ENCODE results near the gene CD28. TPM values are rescaled to one million over a fixed set of nuclear protein-coding genes. Genes with fewer than 3 reads are reported as not detected.
A peak's percentile ranks its signal among the peaks of the same experiment; 100 is the strongest.

Gene CD28
- total RNA-seq, 1 donor from 2014 or later: 4.0 TPM

- intact Hi-C loops (cut with DNase I): no loop called here
- no peaks in the 10 kb centered on the region for H3K27me3 ChIP-seq
- H3K4me3 ChIP-seq: no peak overlapping the region
- no peaks in the 10 kb centered on the region for H3K36me3 ChIP-seq
- no peaks in the 10 kb centered on the region for H3K9me3 ChIP-seq
- H3K4me1 ChIP-seq: peaks cover 0 to 2% of the 10 kb centered on the region in 2 donors
- no peak for DNase-seq (ENCODE audit: low spot score in 2 of 2)
- TF ChIP-seq CTCF (IDR thresholded peaks at IDR 0.05): no peak
- no peak overlapping the region for H3K27ac ChIP-seq
Measured at GRCh38 chr2:203748331-203749126, 42.1 kb downstream of the CD28 start.

- H3K4me3 ChIP-seq: no peak overlapping the region
- TF ChIP-seq CTCF (IDR thresholded peaks at IDR 0.05): no peak
- no peak for DNase-seq (ENCODE audit: low spot score in 2 of 2)
- no peaks in the 10 kb centered on the region for H3K4me1 ChIP-seq
- no peak overlapping the region for H3K27ac ChIP-seq
- H3K27me3 ChIP-seq: no peaks in the 10 kb centered on the region
- intact Hi-C loops (cut with DNase I): no loop called here
- H3K9me3 ChIP-seq: peaks cover 0 to 3% of the 10 kb centered on the region in 2 donors
- no peaks in the 10 kb centered on the region for H3K36me3 ChIP-seq
Measured at GRCh38 chr2:203750346-203751068, 44.1 kb downstream of the CD28 start.

GRCh38 chr2:203751685-203752271 is 45.3 kb downstream of the CD28 start:
- H3K4me1 ChIP-seq: no peaks in the 10 kb centered on the region
- H3K4me3 ChIP-seq: no peak overlapping the region
- no peak overlapping the region for H3K27ac ChIP-seq
- no peaks in the 10 kb centered on the region for H3K27me3 ChIP-seq
- intact Hi-C loops (cut with DNase I): no loop called here
- DNase-seq (ENCODE audit: low spot score in 2 of 2): no peak
- H3K36me3 ChIP-seq: no peaks in the 10 kb centered on the region
- H3K9me3 ChIP-seq: peaks cover 8 to 14% of the 10 kb centered on the region in 2 donors
- TF ChIP-seq CTCF (IDR thresholded peaks at IDR 0.05): no peak

GRCh38 chr2:203756161-203756560 is 49.7 kb downstream of the CD28 start:
- H3K4me1 ChIP-seq: no peaks in the 10 kb centered on the region
- H3K36me3 ChIP-seq: no peaks in the 10 kb centered on the region
- no peak overlapping the region for H3K27ac ChIP-seq
- peaks cover 8 to 14% of the 10 kb centered on the region in 2 donors for H3K9me3 ChIP-seq
- TF ChIP-seq CTCF (IDR thresholded peaks at IDR 0.05): no peak
- intact Hi-C loops (cut with DNase I): no loop called here
- no peak for DNase-seq (ENCODE audit: low spot score in 2 of 2)
- H3K4me3 ChIP-seq: no peak overlapping the region
- H3K27me3 ChIP-seq: no peaks in the 10 kb centered on the region

- no peak for DNase-seq (ENCODE audit: low spot score in 2 of 2)
- no peaks in the 10 kb centered on the region for H3K27me3 ChIP-seq
- H3K9me3 ChIP-seq: peaks cover 8 to 14% of the 10 kb centered on the region in 2 donors
- peak overlapping the region in 1 of 2 donors; percentile 49 for H3K27ac ChIP-seq
- no peak overlapping the region for H3K4me3 ChIP-seq
- TF ChIP-seq CTCF (IDR thresholded peaks at IDR 0.05): no peak
- no peaks in the 10 kb centered on the region for H3K36me3 ChIP-seq
- H3K4me1 ChIP-seq: no peaks in the 10 kb centered on the region
- intact Hi-C loops (cut with DNase I): no loop called here
Measured at GRCh38 chr2:203758841-203759689, 52.6 kb downstream of the CD28 start.

Measured in ascending aorta (tissue), 2 donors.